ENCODE results near the gene IQSEC3.

IQSEC3 gene

DNA sequence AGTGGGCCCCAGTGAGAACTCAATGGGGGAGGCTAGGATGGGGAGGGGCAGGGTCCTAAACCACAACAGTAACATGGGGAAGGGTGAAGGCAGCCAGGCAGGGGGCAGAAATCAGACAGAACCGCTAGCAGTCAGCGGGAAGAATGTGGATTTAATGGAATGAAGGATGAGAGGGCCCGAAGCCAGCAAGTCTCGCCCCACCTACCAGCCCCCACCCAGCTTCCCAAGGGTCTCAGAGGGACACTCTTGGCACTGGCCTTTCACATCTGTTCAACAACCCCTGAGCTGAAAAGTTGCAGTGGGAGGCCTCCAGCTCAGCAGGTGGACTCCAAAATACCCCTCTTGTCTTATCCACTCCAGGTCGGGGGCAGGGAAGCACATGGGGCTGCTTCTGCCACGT lies 153.9 kb downstream of the IQSEC3 start:
- no peak for DNase-seq

DNA sequence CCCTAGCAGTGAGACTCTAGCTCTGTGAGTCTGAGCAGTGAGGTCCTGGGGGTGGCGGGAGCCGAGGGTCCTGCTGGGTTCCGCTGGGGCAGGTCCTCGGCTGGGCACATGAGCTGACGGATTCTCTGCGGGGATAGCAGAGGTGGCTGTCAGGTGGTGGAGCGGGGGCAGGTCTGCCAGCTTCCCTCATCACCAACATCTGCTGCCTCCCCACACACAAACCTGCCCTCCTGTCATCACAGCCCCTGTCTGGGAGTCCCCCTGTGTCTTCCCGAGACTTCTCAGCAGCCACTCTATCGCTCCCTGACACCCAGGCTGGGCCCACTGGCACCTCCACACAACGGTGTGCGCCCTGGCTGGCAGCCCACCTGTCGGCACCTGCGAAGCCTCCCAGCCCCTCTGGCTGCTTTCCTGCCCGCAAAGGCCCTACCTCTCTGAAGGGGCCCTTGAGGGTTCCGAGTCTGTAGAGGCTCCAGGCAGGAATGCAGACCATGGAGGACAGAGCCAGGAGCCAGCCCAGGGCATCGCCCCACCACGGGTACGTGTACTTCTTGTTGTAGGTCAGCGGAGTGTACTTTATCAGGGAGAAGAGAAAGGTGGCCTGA lies 154.5 kb downstream of the IQSEC3 start:
- DNase-seq: no peak

DNA sequence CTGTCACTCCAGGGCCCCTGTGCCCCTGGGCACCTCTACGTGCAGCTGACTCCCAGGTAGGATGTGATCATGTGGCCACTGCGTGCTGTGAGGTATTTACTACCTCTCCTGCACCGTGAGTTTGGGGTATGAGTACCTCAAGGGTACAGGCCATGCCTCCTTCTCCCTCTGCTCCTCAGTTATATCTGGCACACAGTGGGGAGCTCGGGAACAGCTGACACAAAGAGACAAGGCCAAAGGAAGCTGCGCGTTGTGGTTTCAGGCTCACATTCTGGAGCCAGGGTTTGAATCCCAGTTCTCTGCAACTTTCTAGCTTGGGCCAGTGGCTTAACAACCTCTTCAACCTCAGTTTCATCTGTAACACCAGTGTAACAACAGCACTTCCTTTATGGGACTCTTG lies 155.2 kb downstream of the IQSEC3 start:
- no peak for DNase-seq

GRCh38 chr12:223841-224240 lies 157.3 kb downstream of the IQSEC3 start:
- DNase-seq: no peak

DNA sequence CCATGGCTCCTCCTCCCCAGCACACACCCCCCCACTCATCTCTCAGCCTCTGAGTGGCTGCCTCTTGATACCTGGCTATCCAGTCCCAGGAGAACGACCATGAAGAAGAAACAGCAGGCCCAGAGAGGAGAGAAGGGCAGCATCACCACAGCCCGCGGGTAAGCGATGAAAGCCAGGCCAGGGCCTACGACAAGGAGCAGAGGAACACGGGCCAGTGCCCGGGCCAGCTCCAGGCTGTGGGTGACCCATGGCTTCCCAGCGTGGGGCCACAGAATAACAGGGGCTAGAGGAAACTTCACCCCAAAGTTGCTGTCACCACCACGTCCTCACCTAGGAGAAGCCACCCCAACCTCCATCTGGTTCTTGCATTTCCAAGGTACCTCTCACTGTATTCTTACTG lies 157.8 kb downstream of the IQSEC3 start:
- no peak for DNase-seq

GRCh38 chr12:225012-225411 lies 158.4 kb downstream of the IQSEC3 start:
- no peak for DNase-seq

DNA sequence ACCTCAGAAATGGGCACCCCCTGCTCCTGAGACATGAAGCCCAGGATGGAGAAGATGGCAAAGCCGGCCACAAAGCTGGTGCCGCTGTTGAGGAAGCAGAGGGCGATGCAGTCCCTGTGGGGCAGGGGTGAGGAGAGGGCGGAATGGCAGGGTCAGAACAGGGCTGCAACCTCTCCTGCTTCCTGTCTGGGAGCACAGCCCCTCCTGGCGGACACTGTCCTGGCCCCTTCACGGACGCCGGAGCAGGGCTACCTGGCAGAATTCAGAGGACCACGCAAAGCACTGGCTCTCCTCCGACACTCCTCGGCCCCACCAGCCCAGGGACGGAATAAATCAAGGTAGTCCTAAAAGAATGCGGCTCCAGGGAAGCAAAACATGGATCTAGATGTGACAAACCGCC lies 159.8 kb downstream of the IQSEC3 start:
- no peak for DNase-seq

DNA sequence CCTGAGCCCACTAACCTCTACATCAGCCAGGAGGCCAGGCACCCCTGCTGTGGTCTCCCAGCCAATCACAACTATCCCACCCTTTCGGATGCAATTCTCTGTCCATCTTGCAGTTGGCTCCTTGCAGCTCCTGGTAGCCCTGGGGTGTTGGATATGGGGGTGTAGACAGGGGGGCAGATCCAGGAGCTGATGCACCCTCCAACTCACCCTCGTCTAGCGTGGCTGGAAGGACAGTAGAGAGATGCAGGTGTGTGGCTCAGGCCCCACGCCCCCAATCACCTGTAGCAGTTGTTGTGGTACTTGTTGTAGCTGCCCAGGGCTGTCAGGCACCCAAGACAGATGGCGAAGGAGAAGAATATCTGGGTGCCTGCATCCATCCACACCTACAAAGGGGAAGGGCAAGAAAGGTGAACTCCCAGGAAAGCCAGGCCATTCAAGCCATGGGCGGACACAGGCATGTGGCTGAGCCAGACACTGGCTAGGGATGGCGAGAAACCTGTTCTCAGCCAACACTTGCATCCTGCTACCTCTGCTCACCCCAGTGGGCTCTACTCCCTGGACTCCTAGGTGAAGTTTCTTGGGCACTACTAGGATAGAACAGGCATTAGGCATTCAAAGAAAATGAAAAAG lies 160.8 kb downstream of the IQSEC3 start:
- DNase-seq: no peak

All from activated effector memory CD4-positive, alpha-beta T cell treated with Interleukin-2 at 50 U/mL for 16 hours (primary cell).